ENCODE results near the gene PHACTR1.

DNA sequence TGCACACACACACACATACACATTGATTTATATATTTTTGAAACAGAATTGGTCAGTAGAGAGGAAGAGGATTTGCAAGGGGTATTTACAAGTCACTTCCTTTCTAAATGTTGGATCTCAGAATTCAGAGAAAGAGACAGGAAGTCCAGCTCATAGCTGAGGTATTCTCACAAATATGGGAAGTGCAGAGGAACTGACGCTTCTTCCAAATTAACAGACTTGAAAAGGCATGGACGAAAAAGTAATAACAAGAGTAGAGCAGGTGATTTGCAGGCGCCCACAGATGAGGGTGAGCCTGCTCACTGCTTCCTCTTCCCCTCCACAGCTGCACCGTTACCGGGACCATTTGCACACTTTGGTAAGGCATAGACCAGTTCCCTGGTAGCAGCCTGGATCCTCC is 246.4 kb downstream of the PHACTR1 start:
- TF ChIP-seq, protein P1, sequence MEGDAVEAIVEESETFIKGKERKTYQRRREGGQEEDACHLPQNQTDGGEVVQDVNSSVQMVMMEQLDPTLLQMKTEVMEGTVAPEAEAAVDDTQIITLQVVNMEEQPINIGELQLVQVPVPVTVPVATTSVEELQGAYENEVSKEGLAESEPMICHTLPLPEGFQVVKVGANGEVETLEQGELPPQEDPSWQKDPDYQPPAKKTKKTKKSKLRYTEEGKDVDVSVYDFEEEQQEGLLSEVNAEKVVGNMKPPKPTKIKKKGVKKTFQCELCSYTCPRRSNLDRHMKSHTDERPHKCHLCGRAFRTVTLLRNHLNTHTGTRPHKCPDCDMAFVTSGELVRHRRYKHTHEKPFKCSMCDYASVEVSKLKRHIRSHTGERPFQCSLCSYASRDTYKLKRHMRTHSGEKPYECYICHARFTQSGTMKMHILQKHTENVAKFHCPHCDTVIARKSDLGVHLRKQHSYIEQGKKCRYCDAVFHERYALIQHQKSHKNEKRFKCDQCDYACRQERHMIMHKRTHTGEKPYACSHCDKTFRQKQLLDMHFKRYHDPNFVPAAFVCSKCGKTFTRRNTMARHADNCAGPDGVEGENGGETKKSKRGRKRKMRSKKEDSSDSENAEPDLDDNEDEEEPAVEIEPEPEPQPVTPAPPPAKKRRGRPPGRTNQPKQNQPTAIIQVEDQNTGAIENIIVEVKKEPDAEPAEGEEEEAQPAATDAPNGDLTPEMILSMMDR (conservative IDR thresholded peaks at IDR 0.05; ENCODE audit: low read depth, low read length), result no peak
- TF ChIP-seq EZH2 (IDR thresholded peaks at IDR 0.05; ENCODE audit: low read length, unreplicated experiment), result no peak

All from PC-3 (cell line).